Sigmoid colon (tissue), 4 donors: ENCODE data around the gene CSTA.

Experiments
- EP300 ChIP-seq, 4 donors: sonication (generic); formaldehyde crosslinking; IDR thresholded peaks; one replicate each; pipeline ENCODE4 v1.6.1; 2017; ENCODE audit warnings: antibody characterized with exemption in 4 of 4
- POLR2A ChIP-seq, 2 donors: fragments of 450-650 bp; IDR thresholded peaks; one replicate each; pipeline ENCODE4 v1.6.1; 2016; ENCODE audit warnings: antibody characterized with exemption in 2 of 2, mild to moderate bottlenecking in 2 of 2, moderate library complexity in 2 of 2
- TF ChIP-seq, protein P1 (sequence below), 4 experiments: fragments of 450-650 bp in 3 of 4; fragments of 200-600 bp in 1 of 4; IDR thresholded peaks; one replicate each; pipeline ENCODE4 v1.5.1; 2016 to 2019; ENCODE audit warnings: antibody characterized with exemption in 4 of 4, mild to moderate bottlenecking in 3 of 4, moderate library complexity in 2 of 4

DNA sequence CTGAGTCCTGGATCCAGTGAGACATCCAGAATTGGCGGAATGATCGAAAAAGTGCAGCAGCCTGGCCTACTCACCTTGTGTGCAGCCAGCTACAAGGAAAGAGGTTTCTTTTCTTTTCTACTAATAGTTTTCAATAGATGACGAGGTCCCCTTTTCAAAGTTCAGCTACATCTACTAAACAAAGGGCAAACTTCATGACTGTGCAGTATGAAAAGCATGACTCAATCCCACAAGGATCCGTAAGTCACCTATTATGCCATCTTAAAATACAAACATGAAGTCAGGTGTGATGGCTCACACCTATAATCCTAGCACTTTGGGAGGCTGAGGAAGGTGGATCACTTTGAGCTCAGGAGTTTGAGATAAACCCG, 41.3 kb downstream of the CSTA start:
- TF ChIP-seq, protein P1, sequence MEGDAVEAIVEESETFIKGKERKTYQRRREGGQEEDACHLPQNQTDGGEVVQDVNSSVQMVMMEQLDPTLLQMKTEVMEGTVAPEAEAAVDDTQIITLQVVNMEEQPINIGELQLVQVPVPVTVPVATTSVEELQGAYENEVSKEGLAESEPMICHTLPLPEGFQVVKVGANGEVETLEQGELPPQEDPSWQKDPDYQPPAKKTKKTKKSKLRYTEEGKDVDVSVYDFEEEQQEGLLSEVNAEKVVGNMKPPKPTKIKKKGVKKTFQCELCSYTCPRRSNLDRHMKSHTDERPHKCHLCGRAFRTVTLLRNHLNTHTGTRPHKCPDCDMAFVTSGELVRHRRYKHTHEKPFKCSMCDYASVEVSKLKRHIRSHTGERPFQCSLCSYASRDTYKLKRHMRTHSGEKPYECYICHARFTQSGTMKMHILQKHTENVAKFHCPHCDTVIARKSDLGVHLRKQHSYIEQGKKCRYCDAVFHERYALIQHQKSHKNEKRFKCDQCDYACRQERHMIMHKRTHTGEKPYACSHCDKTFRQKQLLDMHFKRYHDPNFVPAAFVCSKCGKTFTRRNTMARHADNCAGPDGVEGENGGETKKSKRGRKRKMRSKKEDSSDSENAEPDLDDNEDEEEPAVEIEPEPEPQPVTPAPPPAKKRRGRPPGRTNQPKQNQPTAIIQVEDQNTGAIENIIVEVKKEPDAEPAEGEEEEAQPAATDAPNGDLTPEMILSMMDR (IDR thresholded peaks at IDR 0.05): no peak
- TF ChIP-seq POLR2A (IDR thresholded peaks at IDR 0.05) (no peak), EP300 (IDR thresholded peaks at IDR 0.05) (no peak)
